GM18499 (cell line): ENCODE measurements around the gene PRICKLE3.

Experiments used
- ATAC-seq: cut with Tn5 transposase; IDR thresholded peaks from one replicate; pipeline ENCODE4 v1.9.1; 2021; ENCODE audit warnings: moderate number of reproducible peaks; ENCODE audit not compliant: insufficient read depth, unreplicated experiment

Gene PRICKLE3

DNA sequence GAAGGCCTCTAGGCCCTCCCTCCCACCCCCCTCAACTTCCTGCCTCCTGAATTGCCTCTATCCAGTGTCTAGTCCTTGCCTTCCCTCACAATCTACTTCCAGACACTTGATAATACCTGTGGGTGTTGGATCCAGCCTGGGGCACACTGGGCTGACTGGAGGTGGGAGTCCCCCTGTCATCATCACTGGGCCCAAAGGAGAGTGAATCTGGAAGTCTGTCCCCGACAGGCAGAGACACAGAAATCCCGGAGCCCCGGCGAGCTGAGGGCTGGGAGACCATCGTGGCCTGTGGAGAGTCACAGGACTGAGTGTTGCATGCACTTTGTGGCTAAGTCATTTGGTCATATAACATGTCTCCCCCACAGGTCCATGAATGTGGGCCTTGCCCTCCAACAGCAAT, 22.2 kb upstream of the PRICKLE3 start:
- ATAC-seq = no peak

DNA sequence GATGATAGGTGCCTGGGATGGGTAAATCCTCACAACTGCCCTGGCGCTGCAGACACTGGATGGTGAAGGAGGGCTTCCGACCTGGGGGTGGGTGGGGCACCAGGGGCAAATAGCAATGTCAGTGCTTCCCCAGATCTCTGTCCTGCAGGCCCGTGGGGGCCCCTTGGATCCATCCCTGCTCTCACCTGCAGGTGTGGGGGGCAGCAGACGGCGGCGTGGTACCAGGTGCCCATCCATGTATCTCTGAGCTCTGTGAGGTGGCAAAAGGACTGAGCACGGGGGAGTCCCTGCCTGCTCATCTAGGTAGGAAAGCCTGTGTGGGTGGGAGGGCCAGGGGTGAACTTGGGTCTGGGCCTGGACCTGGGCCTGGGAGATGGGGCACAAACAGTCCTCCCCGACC, 20.4 kb upstream of the PRICKLE3 start:
- ATAC-seq = no peak

DNA sequence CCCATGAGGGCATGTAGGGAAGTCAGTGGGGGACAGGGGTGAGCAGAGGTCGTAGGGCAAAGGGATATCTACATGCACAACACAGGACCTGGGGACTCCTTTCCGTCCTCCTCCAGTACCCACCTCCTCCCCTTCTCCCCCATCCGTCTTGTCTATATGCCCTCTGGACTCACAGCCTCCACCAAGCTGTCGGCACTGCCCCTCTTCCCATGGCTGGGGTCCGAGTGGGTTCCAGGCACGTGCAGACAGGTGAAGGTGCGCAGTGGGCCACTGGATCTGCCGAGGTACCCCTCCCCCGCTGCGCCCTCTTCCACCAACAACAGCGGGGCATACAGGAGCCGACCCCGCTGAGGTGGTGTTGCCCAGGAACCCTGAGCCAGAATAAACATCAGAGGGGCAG, 19.3 kb upstream of the PRICKLE3 start:
- ATAC-seq = no peak

DNA sequence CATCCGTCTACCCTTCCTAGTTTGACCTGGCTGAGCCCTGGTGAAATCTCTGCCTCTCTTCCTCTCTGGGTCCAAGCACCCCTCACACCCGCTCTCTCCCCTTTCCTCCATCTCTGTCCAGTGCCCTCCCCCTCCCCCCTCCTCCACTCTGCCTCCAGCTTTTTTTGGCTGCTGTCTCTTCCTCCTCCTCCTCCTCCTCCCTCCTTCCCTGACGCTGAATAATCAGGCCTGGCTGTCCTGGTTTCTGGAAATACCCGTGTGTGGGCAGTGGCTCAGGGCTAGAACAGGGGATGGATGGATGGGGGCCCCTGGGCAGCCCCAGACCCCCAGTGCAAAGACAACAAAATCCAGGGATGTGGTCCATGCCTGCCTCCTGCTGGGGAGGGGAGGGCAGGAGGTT, 18.5 kb upstream of the PRICKLE3 start:
- ATAC-seq = no peak

DNA sequence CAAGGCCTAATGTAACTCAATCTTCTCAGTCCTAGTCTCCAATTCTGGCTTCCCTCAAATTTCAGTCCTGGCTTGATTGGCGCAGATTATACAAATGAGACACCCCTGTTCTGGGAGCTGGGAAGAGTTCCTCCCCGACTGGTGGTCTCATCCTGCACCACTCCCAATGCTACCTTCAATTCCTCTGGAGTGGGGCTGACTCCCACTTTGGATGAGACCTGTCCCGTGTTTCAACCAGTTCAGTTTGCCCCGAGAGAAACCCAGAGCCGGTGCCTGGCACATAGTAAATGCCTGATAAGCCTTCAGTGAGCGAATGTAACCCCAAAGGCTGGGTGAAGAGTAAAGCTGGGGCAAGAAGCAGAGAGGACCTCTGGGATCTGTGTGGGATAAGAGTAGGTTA, 17.8 kb upstream of the PRICKLE3 start:
- no peak for ATAC-seq

DNA sequence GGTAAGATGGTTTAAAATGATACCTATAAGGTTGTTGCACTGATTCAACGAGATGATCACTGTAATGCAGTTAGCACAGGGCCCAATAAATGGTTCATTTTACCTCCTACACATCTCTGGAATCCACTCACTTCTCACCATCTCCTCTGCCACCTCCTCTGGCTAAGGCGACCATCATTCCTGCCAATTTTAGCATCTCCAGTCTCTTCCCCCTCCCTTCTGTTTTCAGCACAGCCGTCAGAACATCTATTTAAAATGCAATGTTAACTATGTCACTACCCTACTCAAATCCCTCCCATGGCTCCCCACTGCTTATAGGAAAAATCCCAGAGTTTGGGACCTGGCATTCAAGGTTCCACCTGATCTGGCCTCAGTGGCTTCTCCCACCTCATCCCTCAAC, 17.4 kb upstream of the PRICKLE3 start:
- ATAC-seq = no peak

DNA sequence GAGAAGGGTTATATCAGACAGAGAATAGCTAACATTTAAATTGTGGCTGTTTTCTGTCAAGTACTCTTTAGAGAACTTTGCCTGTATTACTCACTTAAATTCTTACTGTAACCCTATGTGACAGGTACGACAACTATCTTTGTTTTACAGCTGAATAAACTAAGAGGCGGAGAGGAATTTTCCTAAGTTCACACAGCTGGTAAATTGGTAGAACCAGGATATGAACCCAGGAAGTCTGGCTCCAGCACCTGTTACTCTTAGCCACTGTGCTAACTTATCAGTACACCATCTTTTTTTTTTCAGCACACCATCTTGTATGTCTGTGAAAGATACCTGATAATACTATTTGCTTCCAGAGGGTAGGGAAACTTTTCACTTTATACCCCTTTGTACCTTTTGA, 15.8 kb upstream of the PRICKLE3 start:
- ATAC-seq = no peak

DNA sequence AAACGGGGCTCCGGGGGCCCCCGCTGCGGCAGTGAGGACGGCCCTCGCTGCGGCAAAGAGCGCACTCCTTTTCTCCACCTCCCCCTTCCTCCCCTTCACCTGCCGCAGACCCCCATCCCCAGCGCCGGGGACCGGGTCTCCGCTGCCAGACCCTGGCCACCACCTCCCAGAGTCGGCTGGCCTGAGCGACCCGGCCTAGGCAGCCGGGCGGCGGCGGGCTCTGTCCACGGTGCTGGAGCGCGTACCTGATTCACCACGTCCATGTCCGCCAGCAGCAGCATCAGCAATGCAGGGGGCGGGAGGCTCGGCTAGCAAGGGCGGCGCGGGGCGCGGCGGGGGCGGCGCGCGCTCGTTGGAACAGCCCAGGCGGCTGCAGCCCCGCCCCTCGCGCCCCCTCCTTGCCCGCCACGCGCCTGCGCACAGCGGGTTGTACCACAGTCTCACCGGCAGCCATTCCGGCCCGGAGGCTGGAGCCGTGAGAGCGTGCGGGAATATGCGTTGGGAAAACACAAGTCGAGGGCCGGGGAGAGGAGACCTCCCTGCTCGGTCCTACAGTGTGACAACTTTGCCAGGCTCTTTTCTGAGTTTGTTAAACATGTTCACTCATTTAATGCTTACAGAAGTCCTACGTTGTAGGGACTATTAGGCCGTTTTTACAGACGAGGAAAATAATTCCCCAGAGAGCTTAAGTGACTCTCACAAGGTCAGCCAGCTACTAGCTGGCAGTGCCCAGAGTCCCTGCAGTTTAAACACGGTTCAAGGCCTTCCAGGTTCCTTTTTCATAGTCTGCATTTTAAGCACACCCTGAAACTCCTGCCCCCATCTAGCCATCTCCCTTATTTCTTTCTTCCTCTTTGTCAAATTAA, 14.0 kb upstream of the PRICKLE3 start, which contains the start of gene SYP:
Gene SYP, minus strand, starts transcription at position 288 of the 866 bp plus-strand sequence. Its CDS starts 7 bp downstream, at position 281.
- no peak for ATAC-seq

DNA sequence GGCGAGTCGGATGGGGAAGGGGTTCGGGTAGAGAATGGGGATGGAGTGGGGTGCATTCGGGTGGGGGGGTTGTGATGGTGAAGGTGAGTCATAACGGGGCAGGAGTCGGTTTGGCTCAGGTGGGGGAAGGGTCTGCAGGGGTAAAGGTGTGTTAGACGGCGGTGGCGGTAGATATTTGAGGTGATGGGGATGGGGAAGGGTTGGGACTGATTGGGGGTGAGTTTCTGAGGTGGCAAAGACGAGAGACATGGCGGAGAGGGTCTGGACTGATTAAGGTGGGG, 13.1 kb upstream of the PRICKLE3 start:
- ATAC-seq = no peak

DNA sequence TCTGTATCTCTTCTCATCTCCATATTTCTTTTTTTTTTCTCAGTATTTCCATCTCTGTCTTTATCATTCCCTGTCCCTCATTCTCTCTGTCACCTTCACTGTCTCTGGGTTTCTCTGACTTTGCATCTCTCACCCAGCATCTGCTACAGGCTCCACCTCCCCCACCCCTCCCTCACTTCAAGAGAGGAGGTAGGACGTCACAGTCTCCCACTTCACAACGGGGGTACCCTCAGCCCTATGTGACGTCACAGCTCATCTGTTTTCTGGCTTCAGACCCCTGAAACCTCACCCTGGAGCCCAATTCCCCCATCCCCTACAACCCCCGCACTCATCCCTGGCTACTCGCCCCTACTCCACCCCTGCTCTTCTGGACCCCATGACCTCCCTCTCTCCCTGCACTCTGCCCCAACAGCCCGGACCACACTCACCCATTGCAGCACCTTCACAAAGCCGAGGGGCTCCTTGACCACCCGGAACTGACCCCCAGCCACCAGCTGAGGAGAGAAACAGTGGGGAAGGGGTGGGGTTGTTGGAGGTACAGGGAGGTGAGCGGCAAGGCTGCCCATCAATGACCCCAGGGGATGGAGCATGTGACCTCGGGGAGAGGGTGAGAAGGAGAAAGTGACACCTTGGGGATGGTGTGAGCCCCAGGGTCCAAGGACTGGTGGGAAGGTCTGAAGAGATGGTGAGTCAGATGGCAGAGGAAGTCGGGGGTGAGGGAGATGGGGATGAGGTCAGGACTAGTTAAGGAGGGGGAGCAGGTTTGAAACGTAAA, 12.6 kb upstream of the PRICKLE3 start:
- ATAC-seq = no peak

DNA sequence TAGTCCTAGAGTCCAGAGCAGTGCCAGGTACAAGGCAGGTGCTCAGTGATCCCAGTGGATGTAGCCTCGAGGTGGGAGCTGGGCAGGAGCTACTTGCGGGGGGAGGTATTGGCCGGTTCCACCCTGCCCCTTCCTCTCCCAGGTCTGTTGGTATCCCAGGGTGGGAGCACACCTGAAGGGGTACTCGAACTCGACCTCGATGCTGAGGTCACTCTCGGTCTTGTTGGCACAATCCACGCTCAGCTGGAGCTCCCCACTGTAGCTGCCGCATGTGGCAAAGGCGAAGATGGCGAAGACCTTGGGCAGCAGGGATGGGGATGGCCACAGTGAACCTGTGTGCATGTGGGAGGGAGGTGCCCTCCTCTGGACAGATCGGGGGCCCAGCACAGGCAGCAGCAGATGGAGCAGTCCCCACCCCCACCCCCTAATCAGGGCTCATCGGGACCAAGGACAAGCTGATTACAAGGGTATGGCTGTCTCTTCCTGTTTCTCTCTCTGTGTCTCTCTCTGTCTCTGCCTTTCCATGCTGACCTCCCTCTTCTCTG, 11.4 kb upstream of the PRICKLE3 start:
- no peak for ATAC-seq

DNA sequence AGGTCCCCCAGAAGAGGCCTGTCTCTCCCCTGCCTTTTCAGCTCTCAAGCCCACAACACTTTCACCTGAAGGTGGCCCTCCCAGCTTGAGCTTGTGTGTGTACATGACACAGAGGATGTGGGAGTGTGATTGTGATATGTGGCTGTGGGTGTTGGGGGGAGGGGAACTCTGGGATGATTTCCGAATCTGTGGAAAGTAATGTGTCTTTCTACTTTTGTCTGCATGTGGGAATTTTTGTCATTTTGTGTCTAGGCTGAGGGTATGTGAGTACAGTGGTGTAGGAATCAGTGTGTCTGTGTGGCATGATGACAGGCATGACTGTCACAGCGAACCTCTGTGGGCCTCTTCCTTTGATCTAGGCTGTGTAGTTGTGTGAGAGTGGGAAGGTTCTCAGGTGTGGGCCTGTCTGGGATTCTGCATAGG, 7.4 kb upstream of the PRICKLE3 start:
- ATAC-seq = no peak

DNA sequence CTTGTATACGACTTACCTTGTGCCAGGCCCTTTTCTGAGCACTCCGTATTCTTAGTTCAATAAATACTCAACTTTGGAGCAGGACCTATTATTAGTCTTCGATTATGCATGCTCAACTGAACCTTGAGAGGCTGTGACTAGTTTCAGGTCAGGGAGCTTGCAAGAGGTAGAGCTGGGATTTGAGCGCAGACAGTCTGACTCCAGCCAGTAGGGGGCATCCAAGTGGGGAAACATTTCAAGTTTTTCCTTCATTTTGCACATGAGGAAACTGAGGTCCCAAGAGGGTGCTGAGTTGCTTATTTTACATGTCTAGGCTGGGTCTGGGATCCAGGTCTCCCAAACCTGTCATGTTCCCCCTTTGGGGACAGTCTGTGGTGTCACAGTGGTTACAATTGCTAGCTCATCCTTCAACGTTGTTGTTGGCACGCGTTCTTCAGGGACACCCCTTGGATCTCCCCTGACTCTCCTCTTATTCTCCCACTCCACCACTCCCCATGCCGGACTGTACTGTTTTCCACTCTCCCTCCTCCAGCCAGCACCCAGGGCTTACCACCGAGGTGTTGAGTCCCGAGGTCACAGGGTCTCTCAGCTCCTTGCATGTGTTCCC, 6.7 kb upstream of the PRICKLE3 start:
- ATAC-seq = no peak

DNA sequence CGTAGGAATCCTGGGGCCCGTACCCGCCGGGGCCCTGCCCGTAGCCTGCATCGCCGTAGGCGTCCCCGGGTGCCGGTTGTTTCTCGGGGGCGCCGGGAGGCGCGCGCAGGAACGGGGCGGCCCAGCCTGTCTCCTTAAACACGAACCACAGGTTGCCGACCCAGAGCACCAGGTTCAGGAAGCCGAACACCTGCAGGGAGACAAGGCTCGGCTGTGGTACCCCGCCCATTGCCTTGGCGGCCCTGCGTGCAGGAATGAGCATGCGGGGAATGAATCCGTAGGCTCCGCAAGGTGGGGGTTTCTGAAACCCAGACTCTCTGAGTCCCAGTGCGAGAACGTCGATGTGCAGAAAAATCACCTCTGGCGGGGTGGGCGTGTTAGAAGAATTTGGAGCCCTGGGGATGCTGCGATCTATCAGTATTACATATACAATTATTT, 5.4 kb upstream of the PRICKLE3 start:
- no peak for ATAC-seq

DNA sequence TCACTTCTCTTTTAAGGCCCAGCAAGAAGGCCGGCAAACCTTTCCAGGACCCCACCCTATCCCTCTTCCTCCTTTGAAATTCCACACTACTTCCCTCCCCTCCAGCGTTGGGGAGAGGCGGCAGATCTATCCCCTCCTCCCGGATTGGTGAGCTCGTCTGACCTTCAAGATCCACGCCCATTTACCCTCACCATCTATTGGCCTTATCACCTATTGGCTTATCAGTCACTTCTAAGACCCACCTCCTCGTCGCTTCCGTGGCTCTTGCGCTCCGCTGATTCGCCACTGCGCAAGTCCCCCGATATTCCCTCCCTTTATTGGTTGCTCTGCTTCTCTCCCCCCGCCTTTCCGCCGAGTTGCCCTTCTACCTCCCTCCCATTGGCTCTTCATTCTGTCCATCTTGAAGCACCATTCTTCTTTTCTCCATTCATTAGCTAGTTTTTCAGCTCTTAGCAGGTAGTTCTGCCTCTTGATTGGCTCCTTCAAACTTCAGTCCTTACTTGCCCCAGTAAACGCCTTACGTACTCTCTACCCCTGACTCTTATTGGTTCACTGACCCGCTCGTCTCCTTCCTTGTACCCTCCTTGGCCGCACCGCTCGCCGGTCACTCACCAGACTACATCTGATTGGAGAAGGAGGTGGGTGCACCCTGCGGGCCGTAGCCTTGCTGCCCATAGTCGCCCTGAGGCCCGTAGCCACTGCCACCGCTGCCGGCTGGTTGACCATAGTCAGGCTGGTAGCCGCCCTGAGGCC, 4.8 kb upstream of the PRICKLE3 start:
- ATAC-seq = peak; percentile 86

DNA sequence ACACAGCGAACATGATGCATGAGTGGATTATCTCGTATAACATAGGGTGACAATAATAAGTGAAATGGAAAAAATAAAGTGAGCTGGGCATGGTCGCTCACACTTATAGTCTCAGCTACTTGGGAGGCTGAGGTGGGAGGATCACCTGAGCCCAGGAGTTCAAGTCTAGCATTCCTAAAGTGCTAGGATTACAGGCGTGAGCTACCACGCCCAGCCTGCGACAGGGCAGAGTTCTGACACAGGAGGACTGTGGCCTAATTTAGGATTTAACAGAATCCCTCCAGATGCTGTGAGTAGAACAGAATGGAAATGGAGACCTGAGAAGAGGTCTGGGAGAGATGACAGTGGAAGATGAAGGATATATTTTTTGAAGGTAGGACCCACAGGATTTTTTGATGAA, 3.4 kb upstream of the PRICKLE3 start:
- no peak for ATAC-seq

DNA sequence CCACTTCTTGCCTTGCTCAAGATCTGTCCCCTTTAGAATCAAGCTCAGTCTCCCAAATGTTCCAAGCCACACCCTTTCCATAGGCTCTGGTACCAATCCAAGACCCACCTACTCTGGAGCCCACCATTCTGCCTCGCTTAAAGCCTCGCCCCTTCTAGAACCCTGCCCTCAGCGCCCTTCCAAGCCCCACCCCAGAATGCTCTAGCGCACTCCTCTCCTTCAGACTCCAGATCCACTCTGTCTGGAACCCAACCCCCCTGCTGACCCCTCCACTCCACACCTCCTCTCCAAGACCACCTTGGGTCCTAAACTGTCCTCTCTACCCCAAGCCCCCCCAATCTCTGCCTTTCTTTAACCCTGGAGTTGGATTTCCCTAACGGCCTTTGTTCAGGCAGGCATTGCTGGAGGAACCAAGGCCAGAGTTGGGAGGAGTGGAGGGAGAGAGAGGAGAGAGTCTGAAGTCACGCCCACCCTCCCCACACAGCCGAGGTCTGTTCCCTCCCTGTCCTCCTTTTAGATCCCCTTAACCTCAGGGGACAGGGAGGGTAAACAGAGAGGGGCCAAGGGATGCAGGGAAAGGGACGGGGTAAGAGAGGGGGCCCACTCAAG, 2.4 kb upstream of the PRICKLE3 start:
- ATAC-seq = no peak

DNA sequence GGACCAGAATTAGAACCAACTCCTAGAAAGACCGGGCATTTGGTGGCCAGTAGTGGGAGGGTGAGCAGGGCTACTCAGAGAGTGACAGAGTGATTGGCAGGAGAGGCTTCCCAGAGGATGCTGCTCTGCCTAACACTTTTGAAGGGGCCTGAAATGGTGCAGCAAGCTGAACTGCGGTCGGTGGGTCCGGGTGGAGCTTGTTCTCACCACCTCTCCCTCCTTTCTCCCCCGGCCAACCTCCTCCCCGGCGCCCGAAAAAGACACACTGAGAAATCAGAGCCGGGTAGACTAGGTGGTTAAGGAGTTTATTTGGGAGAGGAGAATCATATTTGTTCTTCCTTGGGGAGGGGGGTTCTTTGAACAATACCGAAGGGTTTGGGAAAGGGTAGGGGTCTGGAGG, 1.4 kb upstream of the PRICKLE3 start:
- no peak for ATAC-seq

DNA sequence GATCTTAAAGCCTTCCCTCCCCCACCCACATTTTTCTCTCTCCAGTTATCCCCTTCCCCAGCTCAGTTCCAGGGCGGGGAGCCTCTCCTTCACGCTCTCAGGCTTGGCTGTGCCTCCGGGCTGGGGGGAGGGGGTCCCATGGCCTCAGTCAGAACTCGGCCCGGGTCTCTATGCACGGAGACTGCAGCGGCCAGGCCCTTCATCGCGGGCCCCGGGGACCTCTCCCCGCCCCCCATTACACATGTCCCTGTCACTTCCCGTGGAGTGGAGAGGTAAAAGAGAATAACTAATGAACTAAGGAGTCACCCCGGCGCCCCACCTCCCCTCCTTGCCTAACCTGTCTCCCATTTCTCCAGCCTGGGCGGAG, 838 bp upstream of the PRICKLE3 start:
- no peak for ATAC-seq
